IMR-90 (cell line): ENCODE results near the gene ST7. TPM values are rescaled to one million over a fixed set of nuclear protein-coding genes. Genes with fewer than 3 reads are reported as not detected.

Experiments used
- ATAC-seq: fragments of 200-7000 bp; cut with Tn5 transposase; 2 replicates; pipeline ENCODE4 v1.9.1; 2020; ENCODE audit warnings: low read depth, mild to moderate bottlenecking, moderate library complexity
- BruUV-seq: library from RNA; stranded (reverse); fragments of 400-500 nt; replicated peaks from 2 replicates; lab custom pipeline; 2021; lab: Mats Ljungman, UMichigan
- CTCF ChIA-PET: fragments of 300-600 bp; formaldehyde crosslinking; extraction: SDS; loops from one replicate; lab custom pipeline; 2021; ENCODE audit warnings: antibody characterized with exemption; lab: Yijun Ruan, JAX
- POLR2A ChIA-PET: fragments of 300-600 bp; sonication (Branson Sonifier 250); formaldehyde crosslinking; loops from one replicate; lab custom pipeline; 2022; ENCODE audit warnings: antibody characterized with exemption; ENCODE audit not compliant: unreplicated experiment; lab: Charles Lee
- DNase-seq: peaks from one replicate; pipeline ENCODE4 v3.0.0; 2013
- H2AFZ ChIP-seq: replicated peaks from 2 replicates; pipeline ENCODE3; 2013; ENCODE audit warnings: low read length, mild to moderate bottlenecking; ENCODE audit not compliant: poor library complexity
- H2AK5ac ChIP-seq: 2 replicates; pipeline ENCODE4 v1.6.1; 2013; ENCODE audit warnings: low read depth, low read length, inconsistent platforms
- H2AK9ac ChIP-seq: replicated peaks from 2 replicates; pipeline ENCODE3; 2013; ENCODE audit warnings: mild to moderate bottlenecking, low read depth, low read length, moderate library complexity; ENCODE audit not compliant: poor library complexity
- H2BK120ac ChIP-seq: 2 replicates; pipeline ENCODE4 v1.6.1; 2013; ENCODE audit warnings: low read depth, low read length, inconsistent platforms
- H2BK15ac ChIP-seq: 3 replicates; pipeline ENCODE4 v1.6.1; 2013; ENCODE audit warnings: low read depth, low read length, inconsistent platforms
- H2BK20ac ChIP-seq: 2 replicates; pipeline ENCODE4 v1.6.1; 2013; ENCODE audit warnings: low read depth, mild to moderate bottlenecking, inconsistent platforms, low read length, moderate library complexity
- H2BK5ac ChIP-seq: 2 replicates; pipeline ENCODE4 v1.6.1; 2013; ENCODE audit warnings: mild to moderate bottlenecking, low read depth, low read length, inconsistent platforms; ENCODE audit not compliant: poor library complexity, severe bottlenecking
- H3K14ac ChIP-seq: replicated peaks from 2 replicates; pipeline ENCODE4 v1.6.1; 2013; ENCODE audit warnings: low read depth, low read length, inconsistent platforms
- H3K18ac ChIP-seq: 2 replicates; pipeline ENCODE4 v1.6.1; 2013; ENCODE audit warnings: low read depth, low read length, control low read depth
- H3K23ac ChIP-seq: 2 replicates; pipeline ENCODE4 v1.6.1; 2013; ENCODE audit warnings: low read depth, low read length, inconsistent platforms
- H3K27ac ChIP-seq: 2 replicates; pipeline ENCODE4 v1.5.1; 2013; ENCODE audit warnings: mild to moderate bottlenecking, control low read depth, low read length; ENCODE audit not compliant: insufficient read depth
- H3K27me3 ChIP-seq: 2 replicates; pipeline ENCODE4 v1.6.1; 2013; ENCODE audit warnings: low read length; ENCODE audit not compliant: control insufficient read depth, insufficient read depth
- H3K36me3 ChIP-seq: 2 replicates; pipeline ENCODE4 v1.6.1; 2013; ENCODE audit warnings: low read length, mixed read lengths; ENCODE audit not compliant: control insufficient read depth, insufficient read depth
- H3K4ac ChIP-seq: 2 replicates; pipeline ENCODE4 v1.6.1; 2013; ENCODE audit warnings: low read depth, low read length, inconsistent platforms
- H3K4me1 ChIP-seq: 2 replicates; pipeline ENCODE4 v1.6.1; 2013; ENCODE audit warnings: low read length, mixed read lengths; ENCODE audit not compliant: control insufficient read depth, insufficient read depth
- H3K4me2 ChIP-seq: 2 replicates; pipeline ENCODE4 v1.6.1; 2013; ENCODE audit warnings: low read depth, mild to moderate bottlenecking, control low read depth, low read length, moderate library complexity
- H3K4me3 ChIP-seq: 2 replicates; pipeline ENCODE4 v1.5.1; 2013; ENCODE audit warnings: low read depth, mild to moderate bottlenecking, control low read depth, low read length, moderate library complexity; ENCODE audit not compliant: insufficient read depth
- H3K56ac ChIP-seq: 2 replicates; pipeline ENCODE4 v1.6.1; 2013; ENCODE audit warnings: low read length, inconsistent platforms; ENCODE audit not compliant: insufficient read depth; ENCODE audit errors: extremely low read depth
- H3K79me1 ChIP-seq, 2 experiments: 2 replicates each; pipeline ENCODE4 v1.6.1; 2013; ENCODE audit warnings: low read length in 2 of 2, inconsistent platforms in 1 of 2, low read depth in 1 of 2
- H3K9ac ChIP-seq: 2 replicates; pipeline ENCODE4 v1.6.1; 2013; ENCODE audit warnings: low read depth, low read length, control low read depth
- H3K9me1 ChIP-seq: 2 replicates; pipeline ENCODE4 v1.6.1; 2013; ENCODE audit warnings: low read length, inconsistent platforms; ENCODE audit not compliant: insufficient read depth
- H3K9me3 ChIP-seq: 2 replicates; pipeline ENCODE4 v1.6.1; 2013; ENCODE audit warnings: low read length; ENCODE audit not compliant: control insufficient read depth, insufficient read depth
- H4K20me1 ChIP-seq: 2 replicates; pipeline ENCODE4 v1.6.1; 2013; ENCODE audit warnings: low read length, inconsistent platforms; ENCODE audit not compliant: insufficient read depth
- H4K5ac ChIP-seq: 2 replicates; pipeline ENCODE4 v1.6.1; 2013; ENCODE audit warnings: mild to moderate bottlenecking, low read depth, low read length, control low read depth
- H4K8ac ChIP-seq, 2 experiments: 2 replicates each; pipeline ENCODE4 v1.6.1; 2013; ENCODE audit warnings: low read depth in 2 of 2, low read length in 2 of 2, control low read depth in 1 of 2, inconsistent platforms in 1 of 2
- H4K91ac ChIP-seq: 2 replicates; pipeline ENCODE4 v1.6.1; 2013; ENCODE audit warnings: low read depth, low read length, inconsistent platforms; ENCODE audit not compliant: insufficient read depth
- BHLHE40 ChIP-seq: fragments of 150-350 bp; IDR thresholded peaks from 2 replicates; pipeline ENCODE4 v1.6.1; 2016; ENCODE audit warnings: mild to moderate bottlenecking, low read depth, low read length
- CEBPB ChIP-seq: IDR thresholded peaks from 2 replicates; pipeline ENCODE4 v1.6.1; 2012; ENCODE audit warnings: low read depth, low read length, improper control_type of control experiment
- CHD1 ChIP-seq: IDR thresholded peaks from 2 replicates; pipeline ENCODE4 v1.6.1; 2012; ENCODE audit warnings: low read depth, low read length, improper control_type of control experiment
- FOS ChIP-seq: fragments of 150-350 bp; IDR thresholded peaks from 2 replicates; pipeline ENCODE4 v1.6.1; 2016; ENCODE audit warnings: low read depth, low read length
- MAFK ChIP-seq: IDR thresholded peaks from 2 replicates; pipeline ENCODE4 v1.6.1; 2012; ENCODE audit warnings: low read depth, low read length, improper control_type of control experiment
- MXI1 ChIP-seq: IDR thresholded peaks from 2 replicates; pipeline ENCODE4 v1.6.1; 2012; ENCODE audit warnings: low read depth, mild to moderate bottlenecking, low read length, moderate library complexity, borderline replicate concordance
- NFE2L2 ChIP-seq: fragments of 150-350 bp; IDR thresholded peaks from 2 replicates; pipeline ENCODE4 v1.6.1; 2016; ENCODE audit warnings: low read depth, mild to moderate bottlenecking, low read length
- POLR2A ChIP-seq: IDR thresholded peaks from 2 replicates; pipeline ENCODE4 v1.6.1; 2012; ENCODE audit warnings: mild to moderate bottlenecking, low read depth, low read length
- RAD21 ChIP-seq: IDR thresholded peaks from 2 replicates; pipeline ENCODE4 v1.6.1; 2012; ENCODE audit warnings: low read length, improper control_type of control experiment
- RCOR1 ChIP-seq: IDR thresholded peaks from 2 replicates; pipeline ENCODE4 v1.6.1; 2012; ENCODE audit warnings: mild to moderate bottlenecking, low read length, improper control_type of control experiment; ENCODE audit not compliant: insufficient replicate concordance
- RFX5 ChIP-seq: IDR thresholded peaks from 2 replicates; pipeline ENCODE4 v1.8.0; 2012; ENCODE audit warnings: low read depth, mild to moderate bottlenecking, low read length, moderate library complexity
- SMC3 ChIP-seq: fragments of 150-350 bp; IDR thresholded peaks from 2 replicates; pipeline ENCODE4 v1.6.1; 2016; ENCODE audit warnings: low read depth, mild to moderate bottlenecking, antibody characterized with exemption, low read length, moderate library complexity
- USF2 ChIP-seq: fragments of 150-350 bp; IDR thresholded peaks from 2 replicates; pipeline ENCODE4 v1.6.1; 2017; ENCODE audit warnings: mild to moderate bottlenecking, antibody characterized with exemption, low read length, low read depth
- WGBS, 2 experiments: methylation state at CpG; one replicate each; pipeline versions ENCODE4 v1.1.5 to v1.1.7; 2013; ENCODE audit warnings: missing lambda C conversion rate in 2 of 2; ENCODE audit not compliant: insufficient read length in 1 of 2; ENCODE audit errors: extremely low coverage in 2 of 2; 5-methylcytosine and 5-hydroxymethylcytosine counted together
- dilution Hi-C: fragments of 300-500 bp; cut with HindIII; formaldehyde crosslinking; loops from one replicate; pipeline ENCODE4 v1.14.3; 2018; ENCODE audit warnings: low sequenced_read_pairs; ENCODE audit not compliant: unreplicated experiment
- in situ Hi-C: fragments of 300-500 bp; cut with MboI; formaldehyde crosslinking; loops from 3 replicates; pipeline ENCODE4 v1.14.3; 2019; ENCODE audit warnings: low sequenced_read_pairs, inconsistent platforms, mixed read lengths
- intact Hi-C: fragments of 100-400 bp; cut with micrococcal nuclease; formaldehyde crosslinking; loops from 2 replicates; pipeline ENCODE4 v1.10.0; 2022
- polyA plus RNA-seq, 3 experiments: library from polyadenylated mRNA; depleted of rRNA; stranded (reverse); fragments of >200 nt; gene quantifications; 2 replicates each; pipeline ENCODE4 v1.2.3, GENCODE V29; 2012; ENCODE audit warnings: low replicate concordance in 1 of 3
- total RNA-seq: library from RNA; depleted of rRNA; stranded (reverse); fragments of >200 nt; gene quantifications from 2 replicates; pipeline ENCODE4 v1.2.3, GENCODE V29; 2012
- TF ChIP-seq, protein P1 (sequence below): fragments of 150-350 bp; IDR thresholded peaks from 2 replicates; pipeline ENCODE4 v1.6.1; 2016; ENCODE audit warnings: low read depth, mild to moderate bottlenecking, low read length, moderate library complexity, borderline replicate concordance
- TF ChIP-seq, protein P2 (sequence below): conservative IDR thresholded peaks from 2 replicates; pipeline ENCODE4 v1.5.1; 2012; ENCODE audit warnings: mild to moderate bottlenecking, low read depth, low read length, improper control_type of control experiment

Gene ST7
- total and polyA plus RNA-seq, 2 of the 4 experiments (the other 2 are of a cell fraction), result 18.6 to 26.0 TPM

DNA sequence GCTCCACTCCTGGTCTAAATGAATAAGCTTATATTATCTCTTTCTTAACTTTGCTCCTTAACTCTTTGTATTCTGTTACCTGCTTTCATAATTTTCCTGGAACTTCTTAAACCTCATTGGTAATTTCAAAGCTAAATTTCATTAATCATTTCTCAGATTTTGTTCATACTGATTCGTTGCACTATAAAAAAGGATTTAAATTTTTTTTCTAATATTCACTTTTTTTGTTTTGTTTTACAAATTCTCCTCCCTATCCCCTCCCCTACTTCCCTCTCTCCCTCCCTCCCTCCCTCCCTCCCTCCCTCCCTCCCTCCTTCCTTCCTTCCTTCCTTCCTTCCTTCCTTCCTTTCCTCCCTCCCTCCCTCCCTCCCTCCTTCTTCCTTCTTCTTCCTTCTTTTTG, 14.7 kb downstream of the ST7 start:
- H3K4me3 ChIP-seq, result no peak overlapping the region
- peaks cover 3% of the 10 kb centered on the region; the same call in 1 of the 2 replicates for H3K9me1 ChIP-seq
- H4K91ac ChIP-seq, result no peak overlapping the region
- no peak overlapping the region for H3K9ac ChIP-seq
- no peak overlapping the region for H3K4me2 ChIP-seq
- in situ Hi-C loops (no loop called here), intact Hi-C loops (no loop called here), dilution Hi-C loops (no loop called here)
- H2AK9ac ChIP-seq, result no peak overlapping the region
- no peak overlapping the region for H3K4ac ChIP-seq
- H3K79me1 ChIP-seq, result peaks cover 28 to 47% of the 10 kb centered on the region in 2 experiments
- H4K8ac ChIP-seq, result no peak overlapping the region
- no peak overlapping the region for H2BK20ac ChIP-seq
- CTCF ChIA-PET, result no interaction called here
- H3K14ac ChIP-seq, result no peak overlapping the region
- no TSS peak for BruUV-seq
- no peak overlapping the region for H3K18ac ChIP-seq
- H2AFZ ChIP-seq, result no peak overlapping the region
- H4K20me1 ChIP-seq, result peaks cover 9% of the 10 kb centered on the region; the same call in 1 of the 2 replicates
- ATAC-seq (no peak), DNase-seq (no peak)
- no peak overlapping the region for H2BK120ac ChIP-seq
- H2AK5ac ChIP-seq, result no peak overlapping the region
- POLR2A ChIA-PET, result no interaction called here
- no peak overlapping the region for H3K23ac ChIP-seq
- H3K36me3 ChIP-seq, result no peaks in the 10 kb centered on the region
- TF ChIP-seq MXI1, result no peak
- no peak for TF ChIP-seq USF2
- TF ChIP-seq SMC3, result no peak
- no peak for TF ChIP-seq RFX5
- TF ChIP-seq RAD21, result no peak
- no peak for TF ChIP-seq CEBPB
- TF ChIP-seq, protein P1, sequence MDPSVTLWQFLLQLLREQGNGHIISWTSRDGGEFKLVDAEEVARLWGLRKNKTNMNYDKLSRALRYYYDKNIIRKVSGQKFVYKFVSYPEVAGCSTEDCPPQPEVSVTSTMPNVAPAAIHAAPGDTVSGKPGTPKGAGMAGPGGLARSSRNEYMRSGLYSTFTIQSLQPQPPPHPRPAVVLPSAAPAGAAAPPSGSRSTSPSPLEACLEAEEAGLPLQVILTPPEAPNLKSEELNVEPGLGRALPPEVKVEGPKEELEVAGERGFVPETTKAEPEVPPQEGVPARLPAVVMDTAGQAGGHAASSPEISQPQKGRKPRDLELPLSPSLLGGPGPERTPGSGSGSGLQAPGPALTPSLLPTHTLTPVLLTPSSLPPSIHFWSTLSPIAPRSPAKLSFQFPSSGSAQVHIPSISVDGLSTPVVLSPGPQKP, result no peak
- TF ChIP-seq POLR2A, result no peak
- TF ChIP-seq BHLHE40, result no peak
- no peak for TF ChIP-seq FOS
- no peak for TF ChIP-seq MAFK
- no peak for TF ChIP-seq RCOR1
- no peak for TF ChIP-seq NFE2L2
- TF ChIP-seq CHD1, result no peak
- TF ChIP-seq, protein P2, sequence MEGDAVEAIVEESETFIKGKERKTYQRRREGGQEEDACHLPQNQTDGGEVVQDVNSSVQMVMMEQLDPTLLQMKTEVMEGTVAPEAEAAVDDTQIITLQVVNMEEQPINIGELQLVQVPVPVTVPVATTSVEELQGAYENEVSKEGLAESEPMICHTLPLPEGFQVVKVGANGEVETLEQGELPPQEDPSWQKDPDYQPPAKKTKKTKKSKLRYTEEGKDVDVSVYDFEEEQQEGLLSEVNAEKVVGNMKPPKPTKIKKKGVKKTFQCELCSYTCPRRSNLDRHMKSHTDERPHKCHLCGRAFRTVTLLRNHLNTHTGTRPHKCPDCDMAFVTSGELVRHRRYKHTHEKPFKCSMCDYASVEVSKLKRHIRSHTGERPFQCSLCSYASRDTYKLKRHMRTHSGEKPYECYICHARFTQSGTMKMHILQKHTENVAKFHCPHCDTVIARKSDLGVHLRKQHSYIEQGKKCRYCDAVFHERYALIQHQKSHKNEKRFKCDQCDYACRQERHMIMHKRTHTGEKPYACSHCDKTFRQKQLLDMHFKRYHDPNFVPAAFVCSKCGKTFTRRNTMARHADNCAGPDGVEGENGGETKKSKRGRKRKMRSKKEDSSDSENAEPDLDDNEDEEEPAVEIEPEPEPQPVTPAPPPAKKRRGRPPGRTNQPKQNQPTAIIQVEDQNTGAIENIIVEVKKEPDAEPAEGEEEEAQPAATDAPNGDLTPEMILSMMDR, result no peak
- no CpG with 5 or more reads among the region's 1 CpG for WGBS, 2 experiments
- peaks cover 2% of the 10 kb centered on the region; the same call in 1 of the 2 replicates for H3K4me1 ChIP-seq
- H3K9me3 ChIP-seq, result no peaks in the 10 kb centered on the region
- H3K27ac ChIP-seq, result no peak overlapping the region
- no peak overlapping the region for H3K56ac ChIP-seq
- no peak overlapping the region for H2BK5ac ChIP-seq
- no peak overlapping the region for H4K5ac ChIP-seq
- no peak overlapping the region for H2BK15ac ChIP-seq
- no peaks in the 10 kb centered on the region for H3K27me3 ChIP-seq
